NCI-H82 treated with DMSO at 0.1 percent for 48 hours (cell line): Measurements from ENCODE around the gene TSPAN18.

ENCODE experiments used
- DNase-seq: peaks from one replicate; lab custom pipeline; 2025; ENCODE audit not compliant: unreplicated experiment; lab: John Stamatoyannopoulos, UW

Gene TSPAN18

DNA sequence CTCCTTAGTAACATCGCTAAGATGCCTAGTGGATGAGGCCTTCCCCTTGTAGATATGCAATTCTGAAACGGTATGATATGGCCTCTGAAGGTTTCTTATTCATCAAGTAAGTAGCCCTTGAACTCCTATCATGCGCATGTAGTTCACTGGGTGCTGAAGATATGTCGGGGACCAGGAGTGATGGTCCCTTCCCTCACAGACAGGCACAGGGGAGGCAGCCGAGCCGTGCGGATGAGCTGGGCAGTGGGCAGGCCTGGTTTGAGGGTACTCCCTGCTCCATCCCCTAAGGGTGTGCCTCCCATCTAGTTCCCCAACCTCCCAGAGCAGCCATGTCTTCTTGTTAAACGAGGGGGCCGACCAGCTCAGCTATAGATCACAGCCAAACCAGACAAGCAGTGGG is 183.8 kb downstream of the TSPAN18 start:
- no peak for DNase-seq

DNA sequence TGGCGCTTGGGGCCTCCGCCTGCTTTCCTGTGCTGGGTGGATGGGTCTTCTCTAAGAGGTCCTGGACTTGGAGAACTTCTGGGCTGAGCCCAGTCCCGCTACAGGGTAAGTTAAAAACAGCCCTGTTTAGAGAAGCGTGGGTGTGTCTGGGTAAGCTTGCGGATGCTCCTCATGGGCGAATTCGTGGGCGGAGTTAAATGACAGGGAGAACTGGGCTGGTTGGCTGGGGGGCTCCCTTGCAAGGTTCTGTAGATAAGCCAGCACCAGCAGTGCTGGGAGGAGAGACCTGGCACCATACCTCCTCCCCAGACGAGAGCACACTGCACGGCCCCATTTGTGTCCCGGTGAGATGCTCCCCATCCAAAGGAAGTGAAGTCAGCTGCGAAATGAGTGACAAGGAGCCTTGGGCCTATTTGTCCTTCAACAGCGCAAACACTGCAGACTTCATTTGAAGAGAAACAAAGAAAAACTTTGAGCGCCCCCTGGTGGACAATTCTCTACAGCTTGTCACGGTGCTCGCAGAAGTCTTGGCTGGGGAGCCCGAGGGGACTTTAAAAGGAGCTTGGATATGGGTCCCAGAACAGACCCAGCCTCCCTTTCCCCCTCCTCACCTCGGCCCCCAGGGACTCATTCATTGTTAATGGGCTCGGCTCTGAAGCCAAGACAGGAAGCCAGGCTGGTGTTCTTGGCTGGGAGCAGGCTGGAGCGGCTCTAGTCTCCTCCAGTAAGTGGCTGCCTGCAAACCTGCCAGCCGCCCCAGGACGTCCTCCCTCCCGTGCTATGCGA is 184.5 kb downstream of the TSPAN18 start:
- DNase-seq = peak; percentile 44

DNA sequence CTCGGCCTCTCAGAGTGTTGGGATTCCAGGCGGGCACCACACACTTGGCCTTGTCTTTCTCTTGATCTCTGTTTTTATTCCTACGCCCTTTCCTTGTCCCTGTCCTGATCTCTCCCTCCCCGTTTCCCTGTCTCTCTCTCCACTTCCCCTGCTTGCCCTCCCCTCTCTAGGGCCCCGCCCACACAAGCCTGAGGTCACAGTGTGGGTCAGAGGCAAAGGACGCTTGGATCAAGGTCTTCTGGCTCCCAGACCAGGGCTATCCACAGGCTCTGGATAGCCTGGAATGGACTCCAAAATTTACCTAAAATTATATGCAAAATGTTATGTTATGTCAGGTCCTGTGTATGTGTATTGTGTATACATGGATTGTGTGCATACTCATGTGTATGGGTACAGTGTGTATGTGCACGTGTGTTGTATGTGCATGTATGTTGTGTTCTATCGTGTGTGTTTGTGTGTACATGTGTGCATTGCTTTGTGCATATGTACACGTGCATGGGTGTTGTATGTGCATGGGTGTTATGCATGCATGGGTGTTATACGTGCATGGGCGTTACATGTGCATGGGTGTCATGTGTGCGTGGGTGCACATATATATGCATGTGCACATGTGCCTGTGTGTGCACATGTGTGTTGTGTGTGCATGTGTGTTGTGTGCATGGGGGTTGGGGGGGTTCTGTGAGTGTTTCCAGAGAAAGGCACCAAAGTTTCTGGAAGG is 185.7 kb downstream of the TSPAN18 start:
- DNase-seq = no peak

DNA sequence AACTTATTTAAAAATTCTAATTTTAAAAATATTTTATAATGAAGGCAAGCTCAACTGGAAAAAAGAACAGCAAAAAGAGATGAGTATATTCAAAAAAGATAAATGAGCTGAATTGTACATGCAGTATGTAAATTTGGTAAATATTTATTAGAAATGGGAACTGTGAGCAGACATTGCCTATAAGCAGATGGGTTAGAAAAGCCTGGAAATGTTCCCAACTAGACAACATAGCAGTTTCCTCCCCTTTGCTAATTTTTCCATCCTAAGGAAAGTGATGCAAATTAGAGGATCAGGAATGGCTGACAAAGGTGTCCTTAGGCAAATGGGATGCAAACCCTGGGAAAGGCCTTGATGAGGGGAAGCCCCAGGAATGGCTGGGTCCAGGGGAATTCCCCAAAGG is 186.7 kb downstream of the TSPAN18 start:
- no peak for DNase-seq

DNA sequence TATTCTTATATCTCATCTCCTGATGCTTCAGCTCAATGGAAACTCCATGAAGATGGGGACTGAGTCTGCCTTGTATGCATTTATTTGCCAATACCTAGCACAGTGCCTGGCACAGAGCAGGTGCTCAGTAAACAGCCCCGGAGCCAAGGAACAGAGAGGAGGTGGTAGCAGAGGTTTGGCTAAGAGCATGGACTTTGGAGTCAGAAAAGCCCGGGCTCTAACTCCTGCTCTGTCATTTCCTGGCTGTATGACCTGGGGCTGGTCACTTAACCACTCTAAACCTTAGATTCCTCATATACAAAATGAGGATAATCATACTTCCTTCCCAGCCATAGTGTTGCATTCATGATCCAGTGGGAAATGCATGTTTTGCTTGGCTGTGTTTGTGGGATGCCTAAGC is 187.3 kb downstream of the TSPAN18 start:
- no peak for DNase-seq

DNA sequence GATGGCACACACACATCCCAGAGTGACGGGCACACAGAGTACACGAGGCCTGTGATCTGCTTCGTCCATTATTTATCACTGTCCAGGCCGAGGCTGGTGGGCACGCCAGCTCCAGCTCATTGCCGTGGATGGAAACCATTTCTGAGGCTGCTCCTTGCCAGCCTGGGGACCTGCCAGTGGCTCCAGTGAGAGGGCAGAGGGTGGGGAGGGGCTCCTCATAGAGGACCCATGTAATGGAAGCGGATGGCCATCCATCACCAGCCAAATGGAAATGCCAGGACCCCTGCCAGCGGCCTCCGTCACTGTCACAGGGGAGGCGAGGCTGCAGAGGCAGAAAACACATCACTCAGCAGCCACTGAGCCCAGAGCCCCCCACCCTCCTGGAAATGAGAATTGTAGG is 188.2 kb downstream of the TSPAN18 start:
- no peak for DNase-seq

DNA sequence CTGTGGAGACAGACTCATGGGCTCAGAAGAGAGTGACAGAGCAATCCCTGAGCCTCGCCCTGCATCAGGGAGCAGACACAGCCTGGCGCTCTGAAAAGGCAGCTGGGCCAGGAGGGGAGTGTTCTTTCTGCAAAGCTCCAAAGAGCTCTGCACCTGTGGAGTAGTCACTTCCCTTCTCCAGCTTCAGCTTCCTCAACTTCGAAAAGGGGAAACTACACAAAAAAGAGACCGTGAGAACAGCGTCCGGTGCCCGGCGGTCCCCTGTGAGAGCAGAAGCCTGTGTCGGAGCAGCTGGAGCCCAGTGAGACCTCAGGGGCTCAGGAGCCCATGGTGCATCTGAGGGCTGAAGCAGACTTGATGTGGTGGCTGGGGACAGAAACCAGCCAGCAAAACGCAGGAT is 188.9 kb downstream of the TSPAN18 start:
- no peak for DNase-seq

DNA sequence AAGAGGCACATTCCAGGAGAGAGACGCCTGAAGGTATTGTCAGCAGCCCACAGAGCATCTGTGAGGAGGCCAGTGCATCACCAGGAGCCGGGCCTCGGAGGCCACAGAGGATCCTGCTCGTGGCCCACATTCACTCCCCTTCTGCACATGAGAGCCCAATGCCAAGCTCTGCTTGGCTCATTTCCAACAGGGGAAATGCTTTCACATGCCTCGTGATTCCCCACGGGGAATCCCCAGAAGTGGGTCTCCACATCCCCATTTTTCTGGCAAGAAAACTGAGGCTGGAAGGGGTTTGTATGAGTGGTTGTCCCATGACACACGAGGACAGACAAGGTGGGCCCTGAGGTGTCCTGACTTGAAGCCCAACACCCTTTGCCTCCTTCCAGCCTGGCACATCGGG is 189.6 kb downstream of the TSPAN18 start:
- DNase-seq = no peak

DNA sequence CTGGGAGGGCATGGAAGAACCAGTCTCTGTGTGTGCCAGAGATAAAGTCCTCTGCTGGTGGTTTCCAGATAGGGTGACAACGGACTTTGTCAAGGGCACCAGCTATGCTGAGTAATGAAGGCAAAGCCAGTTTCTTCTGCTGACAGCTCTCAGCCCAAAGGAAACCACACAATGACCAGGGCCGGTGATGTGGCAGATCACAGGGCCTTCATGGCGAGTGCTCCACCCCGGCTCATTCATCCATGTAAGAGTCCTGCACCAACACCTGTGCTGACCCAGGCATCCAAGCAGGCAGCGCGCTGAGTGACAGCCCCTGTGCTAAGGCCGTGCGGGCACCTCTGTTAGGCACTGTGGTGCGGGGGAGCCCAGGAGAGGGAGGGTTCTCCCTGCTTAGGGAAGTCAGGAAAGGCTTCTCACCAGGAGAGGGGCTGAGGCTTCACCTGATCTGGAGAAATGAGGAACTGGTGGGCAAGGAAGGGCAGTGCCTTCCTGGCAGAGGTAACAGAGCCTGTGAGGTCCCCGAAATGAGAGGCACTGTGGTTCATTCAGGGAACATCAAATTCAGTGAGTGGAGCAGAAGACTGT is 190.1 kb downstream of the TSPAN18 start:
- no peak for DNase-seq

DNA sequence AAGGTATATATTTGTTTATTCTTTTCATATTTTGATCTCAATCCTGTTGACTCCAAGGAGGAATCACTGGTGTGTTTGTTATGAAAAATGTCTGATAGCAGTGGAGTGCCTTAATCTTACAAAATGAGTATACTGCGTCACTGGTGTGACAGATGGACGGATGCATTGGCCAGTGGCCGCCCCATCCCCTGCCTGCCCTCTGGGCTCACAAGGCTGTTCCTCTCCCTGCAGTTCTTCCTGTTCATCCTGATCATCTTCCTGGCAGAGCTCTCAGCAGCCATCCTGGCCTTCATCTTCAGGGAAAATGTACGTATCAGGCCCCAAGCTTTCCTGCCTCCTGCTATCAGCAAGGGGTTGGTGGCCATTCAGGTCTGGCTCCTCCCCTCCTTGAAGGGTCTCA is 191.0 kb downstream of the TSPAN18 start:
- no peak for DNase-seq

DNA sequence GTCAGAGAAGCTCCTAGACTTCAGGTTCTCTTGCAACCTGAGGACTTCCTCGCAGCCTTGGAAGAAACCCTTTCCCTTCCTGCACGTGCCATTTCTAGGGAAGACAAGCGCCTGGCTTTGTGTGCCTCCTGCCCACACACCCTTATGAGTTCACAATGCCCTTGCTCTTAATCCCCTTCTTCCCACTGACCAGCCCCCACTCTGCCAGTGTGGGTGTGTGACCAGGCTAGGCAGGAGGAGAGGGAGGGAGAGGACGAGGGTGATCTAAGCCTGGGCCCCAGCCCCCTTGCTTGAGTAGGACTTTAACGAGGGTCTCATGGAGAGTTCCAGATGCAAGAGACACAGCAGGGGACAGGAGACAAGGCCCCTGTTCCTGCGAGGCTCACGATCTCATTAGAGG is 193.7 kb downstream of the TSPAN18 start:
- DNase-seq = no peak

DNA sequence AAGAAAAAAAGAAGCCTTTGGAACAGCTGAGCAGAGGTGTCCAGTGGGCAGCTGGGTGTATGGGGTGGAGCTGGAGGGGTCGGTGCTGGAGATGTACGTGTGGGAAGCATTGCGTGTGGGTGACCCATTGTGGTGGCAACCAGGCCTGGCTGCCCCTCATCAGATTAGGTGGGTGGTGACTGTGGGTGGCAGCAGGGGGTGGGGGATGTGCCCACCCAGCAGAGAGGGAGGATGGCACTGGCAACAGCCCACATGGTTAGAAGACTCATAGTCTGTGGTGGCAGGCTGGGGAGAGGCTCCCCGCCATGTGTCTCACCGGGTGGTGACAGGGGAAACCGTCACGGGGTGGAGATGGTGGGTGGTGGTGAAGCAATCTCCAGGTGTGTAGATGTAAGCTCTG is 196.4 kb downstream of the TSPAN18 start:
- DNase-seq = no peak

DNA sequence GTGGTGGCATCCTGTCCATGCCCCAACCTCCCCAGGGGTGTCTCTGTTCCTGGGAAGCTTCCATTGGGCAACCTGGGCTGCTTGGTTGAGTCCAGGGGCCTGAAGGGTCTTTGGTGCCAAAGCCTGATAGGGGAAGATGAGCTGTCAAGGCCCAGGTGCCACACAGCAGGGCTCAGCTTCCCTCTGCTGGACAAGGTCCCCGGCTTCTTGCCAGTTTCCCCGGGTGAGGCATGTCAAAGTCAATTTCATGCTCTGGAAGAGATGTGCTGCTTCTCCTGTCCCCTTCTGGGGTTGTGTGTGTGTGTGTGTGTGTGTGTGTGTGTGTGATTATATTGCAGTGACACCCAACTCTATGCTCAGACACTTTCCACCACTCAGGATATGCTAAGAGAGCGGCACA is 197.0 kb downstream of the TSPAN18 start:
- no peak for DNase-seq

DNA sequence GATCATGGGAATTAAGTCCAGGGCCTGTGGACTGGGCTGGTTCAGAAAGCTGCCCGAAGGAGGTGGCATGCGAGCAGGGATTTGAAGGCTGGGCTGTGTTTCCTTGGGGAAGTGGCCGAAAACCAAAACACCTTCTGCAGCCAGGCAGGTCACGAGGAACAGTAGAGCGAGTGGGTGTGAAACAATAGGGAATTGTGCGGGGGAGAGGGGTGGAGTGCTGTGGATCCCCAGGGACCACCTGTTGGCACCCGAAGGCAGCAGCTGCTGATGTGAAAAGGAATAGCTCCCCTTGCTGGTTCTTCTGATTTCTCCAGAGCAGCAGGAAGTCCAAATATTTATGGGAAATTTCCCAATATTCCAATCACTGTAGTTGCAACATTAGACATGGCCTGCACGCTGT is 199.3 kb downstream of the TSPAN18 start:
- DNase-seq = no peak

DNA sequence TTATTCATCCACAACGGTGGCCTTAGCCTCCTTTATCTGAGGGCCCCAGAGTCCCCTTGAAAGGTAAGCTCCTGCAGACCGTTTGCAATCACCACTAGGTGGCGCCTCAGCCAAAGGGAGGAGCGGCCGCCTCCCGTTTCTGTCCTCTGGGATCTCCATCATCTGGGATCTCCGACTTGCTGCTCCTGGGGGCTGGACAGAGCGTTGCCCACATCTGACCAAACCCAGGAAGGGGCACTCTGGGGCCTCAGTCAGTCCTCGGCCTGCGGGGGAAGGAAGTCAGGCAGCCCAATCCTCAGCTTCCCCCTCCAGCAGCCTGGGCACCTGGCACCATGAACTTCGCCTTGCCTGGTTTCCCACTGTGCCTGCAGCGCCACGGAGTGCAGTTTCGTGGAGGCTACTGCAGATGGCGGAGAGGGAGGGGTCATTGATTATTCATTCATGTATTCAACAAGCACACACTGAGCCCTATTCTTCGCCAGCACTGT is 200.5 kb downstream of the TSPAN18 start:
- peak; percentile 14 for DNase-seq

DNA sequence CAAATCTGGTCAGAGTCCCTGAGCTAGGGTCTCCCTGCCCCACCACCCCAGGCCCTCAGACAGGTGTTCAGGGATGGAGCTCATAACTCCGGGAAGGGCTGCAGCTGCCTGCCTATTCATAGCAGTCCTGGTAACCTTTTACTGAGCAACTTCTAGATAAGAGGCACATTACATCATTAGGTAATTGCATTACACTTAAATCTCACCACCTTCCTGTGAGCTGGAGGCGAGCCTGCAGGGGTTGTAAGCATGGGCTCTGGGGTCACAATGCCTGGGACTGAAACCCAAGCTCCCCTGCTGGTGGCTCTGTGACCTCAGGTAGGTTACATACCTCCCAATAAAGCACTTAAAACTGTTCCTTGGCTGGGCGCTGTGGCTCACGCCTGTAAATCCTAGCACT is 201.4 kb downstream of the TSPAN18 start:
- no peak for DNase-seq

DNA sequence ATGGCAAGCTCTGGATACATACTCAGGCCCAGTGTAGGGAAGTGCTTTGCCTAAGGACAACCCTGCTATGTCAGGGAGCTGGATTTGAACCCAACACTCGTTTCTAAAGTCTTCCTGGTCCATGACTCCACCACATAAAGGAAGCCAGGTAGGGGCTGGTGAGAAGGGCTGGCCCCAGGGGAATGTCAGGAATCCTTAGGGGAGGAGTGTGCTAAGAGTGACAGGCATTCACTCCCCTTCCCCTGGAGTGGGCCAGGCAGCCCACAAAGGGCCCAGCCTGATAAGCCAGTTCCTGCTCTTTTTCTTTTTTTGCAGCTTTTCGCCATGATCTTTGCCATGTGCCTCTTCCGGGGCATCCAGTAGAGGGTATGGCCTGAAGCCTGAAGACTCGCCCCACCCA is 202.1 kb downstream of the TSPAN18 start:
- DNase-seq = no peak

DNA sequence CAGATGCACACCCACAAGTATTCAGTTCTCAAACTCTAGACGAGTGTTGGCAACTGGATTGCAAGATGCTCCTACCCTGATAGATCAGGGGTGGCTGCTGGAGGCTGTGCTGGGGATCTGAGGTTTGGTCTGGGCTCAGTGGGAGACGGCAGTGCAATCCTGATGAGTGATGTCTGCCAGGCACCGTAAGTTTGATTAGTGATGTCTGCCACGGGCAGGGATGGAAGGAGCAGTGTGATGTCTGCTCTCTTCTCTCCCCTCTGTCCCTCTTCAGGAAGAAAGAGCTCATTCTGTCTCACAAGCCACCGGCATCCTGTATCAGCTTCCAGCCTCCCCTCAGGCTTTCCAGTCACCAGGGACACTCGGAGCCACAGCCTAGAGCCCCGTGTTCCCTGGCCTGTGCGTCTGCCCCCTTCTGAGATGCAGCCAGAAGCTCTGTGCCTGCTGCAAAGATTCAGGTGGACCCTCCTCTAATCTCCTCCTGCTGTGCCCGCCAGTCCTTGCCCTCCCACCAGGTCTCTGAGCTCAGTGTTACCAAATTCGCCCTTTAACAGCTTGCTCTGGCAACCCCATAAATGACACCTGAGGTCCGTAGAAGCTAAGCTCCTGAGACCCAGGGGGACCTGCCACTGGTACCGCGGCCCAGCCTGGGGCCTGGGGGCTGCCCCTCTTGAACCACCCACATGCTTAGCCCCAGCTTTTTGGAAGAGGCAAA is 204.0 kb downstream of the TSPAN18 start:
- DNase-seq = no peak

DNA sequence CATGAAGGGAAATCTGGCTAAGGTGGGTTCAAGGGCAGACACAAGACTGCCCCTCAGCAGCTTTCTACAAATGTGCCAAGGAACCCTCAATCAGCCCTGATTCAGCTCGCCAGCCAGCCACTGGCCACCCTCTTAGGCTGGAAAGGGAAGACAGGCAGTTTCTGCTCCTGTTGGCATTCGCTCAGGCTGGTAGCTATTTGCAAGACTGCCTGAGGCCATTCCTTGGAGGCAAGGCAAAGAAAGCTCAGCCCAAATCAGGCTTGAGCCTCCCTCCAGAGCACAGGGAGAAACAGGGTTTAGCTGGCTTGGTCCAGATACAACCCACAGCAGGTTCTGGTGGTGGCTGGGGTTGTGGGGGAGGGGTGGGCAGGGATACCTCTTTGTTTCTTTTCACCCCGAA is 204.7 kb downstream of the TSPAN18 start:
- DNase-seq = no peak

DNA sequence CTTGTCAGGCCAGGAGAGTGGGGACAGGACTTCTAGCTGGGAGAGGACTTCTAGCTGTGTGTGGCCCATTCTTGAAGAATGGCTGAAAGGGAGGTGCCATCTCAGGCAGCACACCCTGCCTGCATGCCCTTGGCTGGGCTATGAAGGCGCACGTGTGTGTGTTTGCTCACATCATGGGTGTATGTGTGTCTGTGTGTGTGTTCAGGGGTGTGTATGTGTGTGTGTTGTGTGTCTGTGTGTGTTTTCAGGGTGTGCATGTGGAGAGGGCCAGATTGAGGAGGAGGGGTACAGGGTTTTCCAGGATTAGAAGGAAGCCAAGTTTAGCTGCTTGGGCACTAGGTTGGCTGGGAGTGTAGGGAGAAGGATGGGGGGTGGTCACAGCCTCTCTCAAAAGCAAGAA is 207.3 kb downstream of the TSPAN18 start:
- no peak for DNase-seq

DNA sequence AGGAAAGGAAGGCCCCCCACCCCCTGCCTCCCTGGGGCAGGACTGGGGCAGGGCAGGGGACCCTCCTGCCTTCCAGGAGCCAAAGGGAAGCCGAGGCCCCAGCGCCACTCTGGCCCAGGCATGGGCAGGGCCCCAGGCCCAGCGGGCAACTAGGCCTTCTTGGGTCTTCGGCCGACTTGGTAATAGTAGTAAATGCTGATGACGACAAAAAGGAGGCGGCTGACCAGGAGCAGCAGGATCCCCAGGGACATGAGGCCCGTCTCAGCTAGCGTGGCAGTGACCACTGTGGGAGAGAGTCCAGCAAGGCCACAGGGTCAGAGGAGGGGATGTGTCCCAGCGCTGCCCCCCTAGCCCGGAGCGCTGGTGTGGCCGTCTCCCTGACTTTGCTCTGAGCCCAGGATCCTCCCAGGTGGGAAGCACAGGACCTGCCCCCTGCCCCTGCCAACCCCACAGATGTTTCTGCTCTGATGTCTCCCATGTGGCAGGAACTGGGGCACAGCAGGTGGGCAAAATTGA is 208.0 kb downstream of the TSPAN18 start:
- no peak for DNase-seq
